ENCODE data around the gene POU6F2.
A peak's percentile ranks its signal among the peaks of the same experiment; 100 is the strongest.
"Not testable (repeated sequence)": the region's sequence is repeated elsewhere in the genome, so short reads cannot be mapped to it uniquely, and the experiment has no call there.

Gene POU6F2

DNA sequence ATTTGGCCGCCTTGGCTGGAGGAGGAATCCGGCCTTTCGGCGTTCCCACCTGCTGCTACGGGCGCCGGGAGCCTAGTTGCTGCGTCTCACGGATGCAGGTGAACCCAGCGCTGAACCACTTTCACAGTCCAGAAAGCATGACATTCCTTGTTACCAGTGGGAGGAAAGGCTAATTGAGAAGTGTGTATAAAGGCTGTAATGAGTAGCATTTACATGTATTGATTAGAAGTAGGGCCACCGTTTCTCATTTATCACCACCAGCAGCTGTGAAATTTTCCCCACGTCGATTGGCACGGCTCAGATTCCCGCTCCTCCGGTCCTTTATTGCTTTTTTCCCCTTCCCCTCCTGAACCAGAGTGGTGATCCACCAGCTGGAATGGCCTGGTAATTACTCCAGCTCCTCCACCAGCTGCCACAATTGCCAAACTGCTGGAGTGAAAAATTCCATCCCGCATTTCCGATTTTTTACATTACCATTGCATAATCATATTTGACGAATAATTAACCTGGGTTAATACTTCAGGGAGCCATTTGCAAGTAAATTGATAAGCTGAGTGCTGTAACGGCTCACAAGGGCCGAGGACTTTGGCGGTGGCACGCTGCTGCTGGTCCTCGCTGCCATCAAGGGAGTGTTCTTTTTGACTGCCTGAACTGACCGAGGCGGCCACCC lies 153.3 kb downstream of the POU6F2 start:
- peak; percentile 71 for DNase-seq

DNA sequence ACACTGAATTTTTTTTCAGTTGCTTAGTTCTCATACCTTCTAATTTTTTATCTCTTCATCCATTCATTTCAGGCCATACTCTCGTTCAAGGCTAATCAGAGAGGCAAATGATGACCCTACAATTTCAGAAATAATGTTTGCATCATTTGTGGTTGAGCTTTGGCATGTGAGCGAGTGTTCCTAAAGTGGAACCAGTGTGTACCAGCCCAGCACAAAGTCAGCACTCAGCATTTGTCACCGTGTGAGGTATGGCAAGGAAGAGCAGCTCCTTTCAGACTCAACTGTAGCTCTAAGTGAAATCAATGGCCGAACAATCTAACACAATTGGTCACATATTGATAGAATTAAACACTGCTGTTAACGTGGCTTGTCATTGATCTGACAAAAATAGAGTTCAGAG lies 154.6 kb downstream of the POU6F2 start:
- no peak for DNase-seq

DNA sequence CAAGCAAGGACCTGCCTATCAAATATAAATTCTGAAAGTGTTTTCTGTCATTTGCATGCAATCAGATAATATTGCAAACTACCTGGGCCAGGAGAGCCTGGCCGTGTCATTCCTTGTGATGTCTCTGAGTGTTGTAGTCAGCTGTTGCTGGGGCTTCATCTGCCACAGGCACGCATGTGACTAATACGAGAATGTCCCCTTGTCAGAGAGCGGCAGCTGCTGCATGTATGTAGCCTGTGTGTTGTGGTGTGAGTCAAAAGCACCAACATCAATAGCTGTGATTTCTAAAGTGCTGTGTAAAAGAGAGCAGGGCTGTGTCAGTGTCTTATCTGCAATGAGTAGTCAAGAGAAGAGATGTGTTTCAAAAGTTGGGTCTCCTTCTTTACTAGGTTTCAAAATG lies 155.4 kb downstream of the POU6F2 start:
- DNase-seq, result no peak

DNA sequence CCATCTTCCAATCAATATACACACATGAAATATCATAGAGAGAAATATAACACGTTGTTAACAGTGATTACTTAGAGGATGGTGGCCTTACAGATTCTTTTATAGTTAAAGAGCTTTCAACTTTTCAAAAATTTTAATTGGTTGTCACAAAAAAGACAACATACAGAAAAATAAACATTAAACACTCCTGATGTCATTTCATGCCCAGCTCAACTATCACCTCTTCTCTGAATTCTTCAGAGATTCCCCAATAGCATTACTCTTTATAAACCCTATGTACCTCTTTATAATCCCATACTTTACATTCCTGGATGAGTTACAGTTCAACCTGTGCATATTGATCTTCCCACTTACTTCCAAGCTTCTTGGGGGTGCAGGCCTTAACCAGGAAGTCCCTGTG lies 159.8 kb downstream of the POU6F2 start:
- DNase-seq, result no peak

DNA sequence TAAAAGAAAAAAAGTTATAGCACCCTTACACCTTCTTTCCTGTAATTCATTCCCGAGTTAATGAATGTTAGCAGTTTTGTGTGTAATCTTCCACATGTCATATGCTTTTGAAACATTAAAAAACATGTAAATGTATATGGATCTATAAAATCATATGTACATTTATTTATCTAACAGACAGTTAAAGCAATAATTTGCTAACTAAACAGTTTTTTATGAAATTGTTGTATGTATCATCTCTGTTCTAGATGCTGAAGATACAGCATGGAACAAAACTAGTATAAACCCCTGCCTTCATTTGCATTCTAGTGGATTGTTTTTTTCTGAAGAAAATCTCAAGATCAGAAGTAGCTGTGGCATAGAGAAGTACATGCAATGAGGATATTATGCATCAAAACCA lies 165.0 kb downstream of the POU6F2 start:
- no peak for DNase-seq

DNA sequence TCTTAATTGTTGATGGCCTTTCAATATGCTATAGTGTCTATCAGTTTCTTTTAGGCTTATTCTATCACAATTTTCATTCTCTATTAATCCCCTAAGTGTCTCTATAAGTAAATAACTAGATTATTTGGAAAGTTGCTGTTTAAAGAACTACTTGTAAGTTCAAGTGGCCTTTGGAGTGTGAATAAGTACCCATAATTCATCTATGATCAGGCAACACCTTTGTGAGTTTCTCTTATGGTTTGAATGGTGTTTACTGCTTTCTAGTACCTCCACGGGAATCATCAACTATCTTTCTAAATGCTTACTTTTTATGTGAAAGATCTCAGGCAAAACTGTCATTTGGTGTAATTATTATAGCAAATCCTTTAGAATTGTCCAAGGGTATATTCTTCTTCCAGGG lies 166.7 kb downstream of the POU6F2 start:
- DNase-seq, result peak; percentile 70

DNA sequence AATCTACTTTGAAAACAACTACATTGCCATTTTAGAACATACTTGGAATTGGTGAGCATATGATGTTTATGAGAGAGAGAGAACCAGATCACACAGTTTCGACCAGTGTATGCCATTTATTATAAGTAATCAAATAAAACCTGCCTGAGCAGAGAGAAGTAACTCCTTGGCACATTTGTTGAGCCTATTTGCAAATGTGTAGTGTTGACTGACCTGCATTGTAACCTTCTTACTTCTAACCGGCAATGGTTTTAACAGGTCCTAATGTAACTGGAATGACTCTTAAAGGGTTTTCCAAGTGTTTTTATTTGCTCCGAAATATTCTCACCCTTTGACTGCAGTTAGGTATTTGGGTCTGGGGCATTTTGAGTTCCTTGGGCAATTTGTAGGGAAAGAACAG lies 167.6 kb downstream of the POU6F2 start:
- DNase-seq, result no peak

DNA sequence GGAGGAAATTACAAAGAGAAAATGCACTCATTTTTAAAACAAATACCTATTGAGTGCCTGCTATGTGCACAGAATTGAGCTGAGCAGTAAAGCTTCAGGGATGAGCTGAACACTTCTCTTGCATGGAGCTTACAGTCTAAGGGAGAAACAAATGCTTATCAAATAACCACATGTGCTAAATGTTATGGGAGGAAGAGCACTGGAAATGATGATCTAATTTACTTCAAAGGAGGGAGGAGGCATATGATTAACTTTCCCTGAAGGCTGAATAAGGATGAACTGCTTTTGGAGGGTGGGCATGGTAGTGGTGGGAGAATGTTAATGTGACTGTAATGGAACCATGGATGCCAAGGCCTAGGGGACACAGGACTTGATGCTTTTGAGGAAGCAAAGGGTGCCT lies 168.2 kb downstream of the POU6F2 start:
- DNase-seq, result no peak

DNA sequence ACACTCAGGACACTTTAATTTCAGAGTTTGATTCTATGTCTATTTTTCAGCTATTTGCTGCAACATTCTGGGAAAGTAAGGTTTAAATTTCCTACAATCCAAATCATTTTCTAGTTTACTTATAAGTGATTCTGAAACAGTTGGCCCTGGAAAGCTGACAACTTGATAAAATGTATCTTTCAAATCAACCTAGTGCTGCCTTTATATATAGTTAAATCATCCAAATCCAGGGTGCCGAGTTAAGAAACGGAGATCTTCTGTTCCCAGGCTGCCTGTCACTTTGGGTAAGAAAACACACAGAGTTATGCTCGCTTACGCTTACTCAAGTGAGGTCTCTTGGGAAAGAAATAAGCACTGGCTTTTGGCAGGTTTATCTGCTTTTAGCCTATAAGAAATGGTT lies 175.0 kb downstream of the POU6F2 start:
- no peak for DNase-seq

DNA sequence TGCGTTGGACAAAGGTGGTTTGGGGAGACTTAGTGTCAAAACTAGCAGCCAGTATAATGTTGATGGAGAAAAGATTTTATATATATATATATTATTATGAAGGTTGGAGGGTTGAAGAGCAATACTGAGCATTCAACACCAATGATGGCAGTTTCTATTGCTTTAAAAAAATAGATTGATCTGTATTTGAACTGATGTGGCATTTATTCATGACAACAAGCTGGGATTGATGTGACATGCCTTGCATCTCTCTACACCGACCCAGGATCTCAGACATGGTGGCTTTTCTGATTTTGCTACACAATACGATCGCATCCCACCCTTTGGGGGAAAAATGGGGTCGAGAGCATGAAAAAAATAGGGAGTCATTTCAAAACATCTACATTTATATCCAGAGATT lies 175.4 kb downstream of the POU6F2 start:
- DNase-seq, result no peak

DNA sequence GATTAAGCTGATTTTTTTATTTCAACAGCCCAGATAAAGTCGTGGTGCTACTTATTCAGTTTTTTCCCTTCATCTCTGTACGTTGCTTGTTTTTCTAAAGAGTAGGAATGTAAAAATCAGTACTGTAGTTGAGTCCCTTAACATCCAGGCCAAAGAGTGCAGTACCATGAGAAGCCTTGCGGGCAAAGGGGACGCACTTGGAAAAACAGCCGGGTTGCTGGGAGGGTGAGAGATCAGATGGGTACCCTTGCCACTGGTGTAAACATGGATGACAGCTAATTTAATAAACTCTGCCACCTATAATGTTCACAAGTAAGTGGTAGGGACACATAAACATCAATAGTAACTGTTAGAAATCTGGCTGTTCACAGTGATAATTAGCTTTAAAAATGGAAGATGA lies 175.9 kb downstream of the POU6F2 start:
- DNase-seq, result no peak

DNA sequence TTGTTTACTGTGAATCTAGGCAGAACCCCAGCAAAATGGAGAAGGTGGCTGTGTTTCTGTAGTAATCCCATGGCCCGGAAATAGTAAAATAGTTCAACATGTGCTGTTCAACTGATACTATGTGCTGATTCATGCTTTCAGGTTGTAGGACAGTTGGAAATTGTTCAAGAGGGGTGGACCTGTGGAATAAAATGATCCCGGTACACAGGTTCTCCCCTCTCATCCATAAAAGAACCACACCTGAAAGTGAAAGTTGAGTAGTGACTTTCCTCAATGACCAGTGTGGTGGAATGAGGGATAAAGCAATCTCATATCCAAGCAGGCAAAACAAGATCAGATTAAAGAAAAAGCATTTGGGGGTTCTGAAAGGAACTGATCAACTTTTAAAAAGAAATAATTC lies 177.1 kb downstream of the POU6F2 start:
- no peak for DNase-seq

DNA sequence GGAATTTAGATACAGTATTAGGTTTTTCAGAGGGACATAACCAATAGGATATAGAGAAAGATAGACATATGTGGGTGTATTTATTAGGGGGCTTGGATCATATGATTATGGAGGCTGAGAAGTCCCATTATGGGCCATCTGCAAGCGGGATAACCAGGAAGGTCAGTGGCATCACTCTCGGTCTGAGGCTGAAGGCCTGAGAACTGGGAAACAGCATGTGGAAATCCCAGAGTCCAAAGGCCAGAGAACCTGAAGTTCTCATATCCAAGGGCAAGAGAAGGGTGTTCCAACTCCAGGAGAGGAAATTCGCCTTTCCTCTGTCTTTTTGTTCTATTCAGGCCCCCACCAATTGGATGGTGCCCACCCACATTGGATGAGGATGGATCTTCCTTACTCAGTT lies 180.7 kb downstream of the POU6F2 start:
- no peak for DNase-seq

DNA sequence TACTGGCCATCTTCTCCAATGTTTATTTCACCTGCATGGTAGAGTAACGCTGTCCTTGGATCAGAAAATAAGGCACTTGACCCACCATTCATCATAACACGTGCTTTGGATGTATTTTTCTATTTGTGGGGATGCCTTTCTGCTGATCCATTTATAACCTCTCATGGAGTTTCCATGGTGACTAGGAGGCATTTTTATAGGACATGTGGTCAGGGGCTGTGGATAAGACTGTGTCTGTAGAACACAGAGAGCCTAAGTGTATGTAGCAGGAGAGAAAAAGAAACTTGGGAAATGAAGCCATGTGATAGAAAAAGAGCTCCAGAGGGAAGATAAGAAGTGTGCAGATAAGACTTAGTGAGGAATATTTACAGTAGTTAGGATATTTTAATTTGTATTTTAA lies 184.2 kb downstream of the POU6F2 start:
- DNase-seq, result no peak

DNA sequence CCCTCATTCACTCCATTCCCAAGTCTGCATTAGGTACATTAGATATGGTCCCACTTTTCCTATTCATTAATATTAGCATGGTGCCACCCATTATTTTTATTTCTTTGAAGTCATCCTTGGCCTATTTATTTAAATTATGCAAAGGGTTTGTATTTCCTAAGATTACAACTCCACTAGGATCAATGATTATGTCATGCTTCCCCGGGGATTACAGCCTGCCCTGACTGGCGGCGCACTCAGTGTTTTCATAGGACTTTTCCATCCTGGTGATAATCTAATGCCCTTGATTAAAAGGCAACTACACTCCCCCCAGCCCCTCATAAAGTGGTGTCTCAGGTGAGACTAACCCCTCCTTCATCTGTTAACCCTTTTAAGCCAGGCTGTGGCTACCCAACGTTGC lies 187.2 kb downstream of the POU6F2 start:
- DNase-seq, result no peak

DNA sequence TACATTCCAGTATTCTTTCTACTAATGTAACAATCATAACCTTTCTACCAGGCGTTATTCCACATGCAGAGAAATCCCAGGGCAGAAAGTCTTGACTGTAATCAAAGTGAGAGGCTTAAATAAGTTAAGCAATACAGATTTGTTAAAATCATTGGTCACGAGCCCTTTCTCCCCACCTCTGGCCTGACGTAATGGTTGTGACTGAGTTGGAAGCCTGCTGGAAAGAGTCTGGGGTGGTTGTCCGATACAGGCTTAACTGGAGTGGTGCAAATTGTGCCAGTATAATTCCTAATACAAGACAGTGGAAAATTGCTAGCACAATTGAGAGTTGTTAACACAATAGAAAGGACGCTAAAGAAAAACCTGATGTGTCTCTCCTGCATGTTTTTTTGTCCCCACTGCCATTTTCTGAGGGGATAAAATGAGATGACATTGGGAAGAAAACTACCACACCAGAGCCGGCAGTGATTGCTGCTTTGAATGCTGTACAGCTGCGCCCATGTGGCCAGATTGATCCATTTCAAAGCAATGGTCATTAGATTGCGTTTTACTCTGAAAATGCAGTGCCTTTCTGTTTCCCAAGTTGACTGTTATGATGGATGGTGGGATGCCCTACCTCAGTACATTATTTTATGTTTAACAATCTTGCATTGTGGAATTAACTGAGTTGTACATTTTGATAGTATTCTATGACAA lies 190.8 kb downstream of the POU6F2 start:
- DNase-seq, result no peak

DNA sequence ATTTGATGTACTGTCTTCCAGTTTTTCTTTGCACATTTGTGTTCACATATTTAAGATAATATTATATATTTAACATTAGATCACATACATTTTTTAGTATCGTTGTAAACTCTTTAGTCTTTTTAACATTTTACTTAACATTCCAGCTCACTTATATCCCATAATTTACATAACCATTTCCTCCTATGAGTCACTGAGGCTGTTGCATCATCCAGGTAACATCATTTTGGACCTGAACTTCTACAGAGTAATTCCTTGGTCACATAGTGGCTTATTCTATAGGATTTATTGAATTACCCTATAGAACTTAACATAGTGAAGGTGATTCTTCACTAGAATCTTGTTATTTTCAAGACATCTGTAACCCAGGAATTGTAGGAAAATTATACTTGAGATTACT lies 194.4 kb downstream of the POU6F2 start:
- DNase-seq, result no peak

DNA sequence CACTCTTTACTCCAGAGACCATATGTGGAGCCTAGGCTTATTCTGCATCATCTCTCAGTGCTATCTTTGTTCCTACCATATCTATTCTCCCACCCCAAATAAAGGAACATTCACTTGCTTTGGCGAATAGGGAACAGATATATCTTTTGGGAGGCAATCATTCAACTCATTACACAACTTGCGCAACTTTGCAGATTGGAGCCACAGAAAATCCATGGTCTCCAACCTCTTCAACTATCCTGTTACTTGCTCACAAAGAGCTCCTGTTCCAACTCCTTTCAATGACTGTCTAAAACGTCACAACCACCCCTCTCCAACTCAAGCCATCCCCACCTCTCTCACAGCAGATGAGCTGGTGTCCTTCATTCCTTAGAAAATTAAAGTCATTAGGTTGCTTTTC lies 203.7 kb downstream of the POU6F2 start:
- no peak for DNase-seq

DNA sequence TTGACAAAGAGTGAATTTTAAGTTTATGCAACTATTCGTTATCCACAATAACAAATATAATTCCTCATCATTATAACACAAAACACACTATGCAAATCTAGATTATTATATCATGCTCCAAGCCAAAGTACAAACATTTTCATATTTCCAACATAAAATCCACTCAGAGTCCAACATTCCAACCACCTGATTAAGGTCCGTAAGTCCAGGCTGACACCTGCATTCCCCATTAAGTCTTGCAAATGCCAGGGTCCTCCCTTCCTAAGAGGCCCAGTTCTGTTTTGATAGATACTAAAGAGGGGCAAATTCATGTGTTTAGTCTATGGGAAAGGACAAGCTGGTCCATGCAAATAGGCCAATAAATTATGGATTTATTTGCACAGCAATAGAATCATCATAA lies 206.1 kb downstream of the POU6F2 start:
- no peak for DNase-seq

DNA sequence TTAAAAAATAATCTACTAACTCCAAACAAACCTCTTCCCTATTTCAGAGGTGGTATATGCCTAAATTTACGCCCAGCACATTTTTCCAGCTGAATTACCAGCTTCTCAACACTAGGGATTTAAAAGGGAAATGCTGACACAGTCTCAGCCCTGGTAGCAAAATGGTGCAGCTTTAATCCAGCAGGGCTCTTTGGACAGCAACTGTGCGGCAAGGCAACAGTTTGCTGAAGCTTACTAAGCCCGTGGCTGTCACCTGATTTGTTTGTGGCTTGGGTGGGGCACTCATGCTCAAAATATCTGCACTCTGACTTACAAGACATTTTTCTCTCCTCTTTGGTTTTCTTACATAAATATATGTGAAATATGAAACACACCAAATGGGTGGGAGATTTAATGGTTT lies 206.7 kb downstream of the POU6F2 start:
- no peak for DNase-seq

DNA sequence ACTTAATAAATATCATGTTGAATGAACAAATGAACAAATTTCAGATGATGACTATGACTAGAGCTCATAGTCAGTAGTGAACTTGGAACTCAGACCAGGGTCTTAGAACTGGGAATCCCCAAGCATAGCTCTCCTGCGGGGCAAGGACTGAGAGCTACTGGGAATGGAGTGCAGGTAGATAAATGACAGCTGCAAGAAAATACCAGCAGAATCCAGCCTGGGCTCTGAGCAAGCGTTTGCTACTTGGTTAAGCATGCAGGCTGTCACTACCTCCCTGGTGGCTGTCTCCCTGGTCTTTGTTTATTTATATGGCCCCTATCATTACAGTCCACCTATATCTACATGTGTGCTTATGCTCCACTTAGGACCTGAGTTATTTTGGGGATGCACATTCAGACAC lies 208.4 kb downstream of the POU6F2 start:
- DNase-seq, result no peak

DNA sequence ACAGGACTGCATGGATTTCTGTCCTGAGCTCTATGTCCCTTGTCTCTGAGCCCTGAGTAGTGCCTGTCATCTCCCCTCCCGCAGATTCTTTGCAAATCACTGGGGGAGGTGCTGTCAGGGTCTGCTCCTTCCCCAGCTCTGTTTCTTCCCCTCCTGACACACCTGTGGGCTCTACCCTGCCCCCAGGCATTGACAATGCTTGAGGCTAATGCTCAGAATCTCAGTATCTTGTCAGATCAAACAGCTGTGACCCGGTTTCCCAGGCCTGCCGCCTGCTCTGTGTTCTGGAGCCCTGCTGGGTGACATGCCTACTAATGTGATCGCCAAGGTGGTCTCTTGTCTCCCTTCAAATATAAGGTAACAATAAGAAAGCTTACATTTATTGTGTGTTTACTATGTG lies 209.0 kb downstream of the POU6F2 start:
- no peak for DNase-seq

DNA sequence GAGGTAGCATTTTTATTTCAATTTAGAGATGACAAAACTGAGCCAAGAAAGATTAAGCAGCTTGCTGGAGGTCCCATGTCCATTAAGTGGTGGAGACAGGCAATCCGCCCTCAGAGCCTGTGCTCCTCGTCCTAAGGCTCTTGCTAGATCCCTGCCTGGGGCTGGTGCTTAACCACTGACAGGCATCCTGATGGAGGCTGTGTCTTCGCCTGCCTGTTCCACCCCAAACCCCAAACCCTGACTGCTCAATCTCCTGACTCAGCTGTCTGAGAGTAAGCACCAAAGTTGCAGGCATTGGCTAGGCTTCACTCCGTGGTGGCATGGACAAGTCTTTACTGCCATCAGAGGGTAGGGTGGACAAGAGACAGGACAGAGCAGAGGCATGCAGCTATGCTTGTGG lies 209.4 kb downstream of the POU6F2 start:
- DNase-seq, result no peak

DNA sequence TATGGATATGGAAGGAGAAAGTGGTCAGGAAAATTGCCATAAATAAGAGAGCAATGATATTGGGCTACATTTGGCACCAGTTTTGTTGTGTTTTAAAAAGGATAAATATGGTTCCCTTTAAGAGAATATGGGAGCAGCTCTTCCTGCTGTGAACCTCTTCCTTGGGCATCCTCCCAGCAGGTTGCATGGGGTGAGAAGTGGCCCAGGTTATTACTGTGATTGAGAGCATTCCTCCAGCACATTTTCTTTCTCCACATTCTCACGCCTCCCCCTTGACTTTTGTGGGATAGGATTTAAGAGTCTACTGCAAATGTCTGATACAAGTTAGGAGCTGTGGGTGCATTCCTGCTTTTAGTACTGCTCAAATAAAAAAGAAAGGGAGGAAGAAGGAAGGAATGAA lies 214.8 kb downstream of the POU6F2 start:
- no peak for DNase-seq

DNA sequence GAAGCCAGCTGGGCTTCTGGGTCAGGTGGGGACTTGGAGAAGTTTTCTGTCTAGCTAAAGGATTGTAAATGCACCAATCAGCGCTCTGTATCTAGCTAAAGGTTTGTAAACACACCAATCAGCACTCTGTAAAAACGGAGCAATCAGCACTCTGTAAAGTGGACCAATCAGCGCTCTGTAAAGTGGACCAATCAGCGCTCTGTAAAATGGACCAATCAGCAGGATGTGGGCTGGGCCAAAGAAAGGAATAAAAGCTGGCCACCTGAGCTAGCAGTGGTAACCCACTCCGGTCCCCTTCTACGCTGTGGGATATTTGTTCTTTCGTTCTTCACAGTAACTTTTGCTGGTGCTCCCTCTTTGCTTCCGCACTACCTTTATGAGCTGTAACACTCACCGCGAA lies 216.7 kb downstream of the POU6F2 start:
- not testable (repeated sequence) for DNase-seq

Measured in NCI-H2029 treated with DMSO at 0.1 percent for 48 hours (cell line).